ENCODE results near the gene TOM1L2.

TOM1L2 gene

GRCh38 chr17:17798010-17798556 is 174.1 kb downstream of the TOM1L2 start:
- no peaks in the 10 kb centered on the region for H3K27me3 ChIP-seq (ENCODE audit: insufficient read depth, low read depth)
- H3K79me2 ChIP-seq (ENCODE audit: insufficient read depth, low read depth), result no peaks in the 10 kb centered on the region
- no peak overlapping the region for H3K27ac ChIP-seq
- H4K20me1 ChIP-seq (ENCODE audit: insufficient read depth), result no peaks in the 10 kb centered on the region
- no peaks in the 10 kb centered on the region for H3K36me3 ChIP-seq (ENCODE audit: insufficient read depth)
- H3K4me2 ChIP-seq, result no peak overlapping the region
- H3K4me1 ChIP-seq (ENCODE audit: low read depth, poor library complexity, severe bottlenecking), result no peaks in the 10 kb centered on the region
- no peak overlapping the region for H2AFZ ChIP-seq (ENCODE audit: low read depth)
- no peak overlapping the region for H3K9ac ChIP-seq
- no peak overlapping the region for H3K4me3 ChIP-seq (IDR thresholded peaks at IDR 0.05; ENCODE audit: insufficient read depth, low read depth, low read length)
- TF ChIP-seq CTCF (conservative IDR thresholded peaks at IDR 0.05; ENCODE audit: low read depth, low read length), result no peak

DNA sequence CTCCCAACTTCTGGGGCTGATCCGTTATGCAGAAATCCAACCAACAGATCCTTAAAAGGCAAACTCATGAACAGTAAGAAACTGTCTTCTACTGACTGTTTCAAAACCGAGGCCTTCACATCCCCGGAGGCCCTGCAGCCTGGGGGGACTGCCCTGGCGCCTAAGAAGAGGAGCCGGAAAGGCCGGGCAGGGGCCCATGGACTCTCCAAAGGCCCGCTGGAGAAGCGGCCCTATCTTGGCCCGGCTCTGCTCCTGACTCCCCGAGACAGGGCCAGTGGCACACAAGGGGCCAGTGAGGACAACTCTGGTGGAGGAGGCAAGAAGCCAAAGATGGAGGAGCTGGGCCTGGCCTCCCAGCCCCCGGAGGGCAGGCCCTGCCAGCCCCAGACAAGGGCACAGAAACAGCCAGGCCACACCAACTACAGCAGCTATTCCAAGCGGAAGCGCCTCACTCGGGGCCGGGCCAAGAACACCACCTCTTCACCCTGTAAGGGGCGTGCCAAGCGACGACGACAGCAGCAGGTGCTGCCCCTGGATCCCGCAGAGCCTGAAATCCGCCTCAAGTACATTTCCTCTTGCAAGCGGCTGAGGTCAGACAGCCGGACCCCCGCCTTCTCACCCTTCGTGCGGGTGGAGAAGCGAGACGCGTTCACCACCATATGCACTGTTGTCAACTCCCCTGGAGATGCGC is 174.9 kb downstream of the TOM1L2 start:
- H4K20me1 ChIP-seq (ENCODE audit: insufficient read depth), result no peaks in the 10 kb centered on the region
- TF ChIP-seq CTCF (conservative IDR thresholded peaks at IDR 0.05; ENCODE audit: low read depth, low read length), result no peak
- H3K4me3 ChIP-seq (IDR thresholded peaks at IDR 0.05; ENCODE audit: insufficient read depth, low read depth, low read length), result no peak overlapping the region
- H3K4me1 ChIP-seq (ENCODE audit: low read depth, poor library complexity, severe bottlenecking), result no peaks in the 10 kb centered on the region
- H3K9ac ChIP-seq, result no peak overlapping the region
- H3K36me3 ChIP-seq (ENCODE audit: insufficient read depth), result no peaks in the 10 kb centered on the region
- H3K79me2 ChIP-seq (ENCODE audit: insufficient read depth, low read depth), result no peaks in the 10 kb centered on the region
- H2AFZ ChIP-seq (ENCODE audit: low read depth), result no peak overlapping the region
- no peak overlapping the region for H3K27ac ChIP-seq
- H3K4me2 ChIP-seq, result no peak overlapping the region
- no peaks in the 10 kb centered on the region for H3K27me3 ChIP-seq (ENCODE audit: insufficient read depth, low read depth)

DNA sequence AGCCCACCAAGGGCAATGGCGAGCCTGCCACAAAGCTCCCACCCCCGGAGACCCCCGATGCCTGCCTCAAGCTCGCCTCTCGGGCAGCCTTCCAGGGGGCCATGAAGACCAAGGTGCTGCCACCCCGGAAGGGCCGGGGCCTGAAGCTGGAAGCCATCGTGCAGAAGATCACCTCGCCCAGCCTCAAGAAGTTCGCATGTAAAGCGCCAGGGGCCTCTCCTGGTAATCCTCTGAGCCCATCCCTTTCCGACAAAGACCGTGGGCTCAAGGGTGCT is 175.5 kb downstream of the TOM1L2 start:
- no peaks in the 10 kb centered on the region for H3K27me3 ChIP-seq (ENCODE audit: insufficient read depth, low read depth)
- H3K36me3 ChIP-seq (ENCODE audit: insufficient read depth), result no peaks in the 10 kb centered on the region
- H3K4me3 ChIP-seq (IDR thresholded peaks at IDR 0.05; ENCODE audit: insufficient read depth, low read depth, low read length), result no peak overlapping the region
- H3K4me2 ChIP-seq, result no peak overlapping the region
- H3K79me2 ChIP-seq (ENCODE audit: insufficient read depth, low read depth), result no peaks in the 10 kb centered on the region
- H4K20me1 ChIP-seq (ENCODE audit: insufficient read depth), result no peaks in the 10 kb centered on the region
- no peak overlapping the region for H2AFZ ChIP-seq (ENCODE audit: low read depth)
- H3K9ac ChIP-seq, result no peak overlapping the region
- no peak for TF ChIP-seq CTCF (conservative IDR thresholded peaks at IDR 0.05; ENCODE audit: low read depth, low read length)
- no peaks in the 10 kb centered on the region for H3K4me1 ChIP-seq (ENCODE audit: low read depth, poor library complexity, severe bottlenecking)
- H3K27ac ChIP-seq, result no peak overlapping the region

DNA sequence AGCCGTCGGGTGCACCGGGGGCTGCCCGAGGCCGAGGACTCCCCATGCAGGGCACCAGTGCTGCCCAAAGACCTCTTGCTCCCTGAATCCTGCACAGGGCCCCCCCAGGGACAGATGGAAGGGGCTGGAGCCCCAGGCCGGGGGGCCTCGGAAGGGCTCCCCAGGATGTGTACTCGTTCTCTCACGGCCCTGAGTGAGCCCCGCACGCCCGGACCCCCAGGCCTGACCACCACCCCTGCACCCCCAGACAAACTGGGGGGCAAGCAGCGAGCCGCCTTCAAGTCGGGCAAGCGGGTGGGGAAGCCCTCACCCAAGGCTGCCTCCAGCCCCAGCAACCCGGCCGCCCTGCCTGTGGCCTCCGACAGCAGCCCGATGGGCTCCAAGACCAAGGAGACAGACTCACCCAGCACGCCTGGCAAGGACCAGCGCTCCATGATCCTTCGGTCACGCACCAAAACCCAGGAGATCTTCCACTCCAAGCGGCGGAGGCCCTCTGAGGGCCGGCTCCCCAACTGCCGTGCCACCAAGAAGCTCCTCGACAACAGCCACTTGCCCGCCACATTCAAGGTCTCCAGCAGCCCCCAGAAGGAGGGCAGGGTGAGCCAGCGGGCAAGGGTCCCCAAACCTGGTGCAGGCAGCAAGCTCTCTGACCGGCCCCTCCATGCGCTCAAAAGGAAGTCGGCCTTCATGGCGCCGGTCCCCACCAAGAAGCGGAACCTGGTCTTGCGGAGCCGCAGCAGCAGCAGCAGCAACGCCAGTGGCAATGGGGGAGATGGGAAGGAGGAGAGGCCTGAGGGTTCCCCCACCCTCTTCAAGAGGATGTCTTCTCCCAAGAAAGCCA is 176.0 kb downstream of the TOM1L2 start:
- Histone ChIP-seq H3K4me3 (IDR thresholded peaks at IDR 0.05; ENCODE audit: insufficient read depth, low read depth, low read length) (no peak overlapping the region), H3K27me3 (ENCODE audit: insufficient read depth, low read depth) (no peaks in the 10 kb centered on the region), H4K20me1 (ENCODE audit: insufficient read depth) (no peaks in the 10 kb centered on the region), H3K4me2 (no peak overlapping the region), H3K27ac (no peak overlapping the region), H2AFZ (ENCODE audit: low read depth) (no peak overlapping the region), H3K4me1 (ENCODE audit: low read depth, poor library complexity, severe bottlenecking) (no peaks in the 10 kb centered on the region), H3K9ac (no peak overlapping the region), H3K79me2 (ENCODE audit: insufficient read depth, low read depth) (no peaks in the 10 kb centered on the region), H3K36me3 (ENCODE audit: insufficient read depth) (no peaks in the 10 kb centered on the region)
- TF ChIP-seq CTCF (conservative IDR thresholded peaks at IDR 0.05; ENCODE audit: low read depth, low read length), result no peak
